K562 (cell line): ENCODE measurements around the gene OR13J1. TPM values are rescaled to one million over a fixed set of nuclear protein-coding genes. Genes with fewer than 3 reads are reported as not detected.

ENCODE experiments used
- ATAC-seq: fragments of 200-7000 bp; cut with Tn5 transposase; 3 replicates; pipeline ENCODE4 v1.9.1; 2020; ENCODE audit warnings: moderate library complexity
- BruUV-seq: library from RNA; stranded (reverse); fragments of 400-500 nt; replicated peaks from 2 replicates; lab custom pipeline; 2021; lab: Mats Ljungman, UMichigan
- CTCF ChIA-PET: fragments of 300-600 bp; formaldehyde crosslinking; extraction: SDS; loops from one replicate; lab custom pipeline; 2021; ENCODE audit warnings: low intra/inter-chr PET ratio; lab: Yijun Ruan, JAX
- POLR2A ChIA-PET: fragments of 300-600, 350-650 bp; sonication (Branson Sonifier 250); formaldehyde crosslinking; extraction: SDS; loops from one replicate; lab custom pipeline; 2021; ENCODE audit warnings: antibody characterized with exemption, inconsistent platforms; lab: Yijun Ruan, JAX
- DNase-seq, 4 experiments: peaks; one replicate each; pipeline versions ENCODE4 v3.0.0 to v3.0.0-alpha.2; 2011 to 2018; ENCODE audit warnings: low spot score in 3 of 4, mixed read lengths in 3 of 4; ENCODE audit errors: extremely low read depth in 1 of 4
- FAIRE-seq: peaks from 2 replicates; lab custom pipeline; 2011; peaks lifted over from hg19 to GRCh38; lab: Jason Lieb, UNC
- H2AFZ ChIP-seq: 2 replicates; pipeline ENCODE4 v1.6.0; 2011; ENCODE audit warnings: low read depth, low read length, control low read depth, inconsistent platforms
- H3K27ac ChIP-seq: fragments of 200-600 bp; 3 replicates; pipeline ENCODE4 v1.8.0; 2011; ENCODE audit warnings: low read depth, mild to moderate bottlenecking, control low read depth, inconsistent platforms, low read length, moderate library complexity, mixed read lengths; ENCODE audit errors: extremely low read depth
- H3K27me3 ChIP-seq, 2 experiments: fragments of 300-600 bp in 1 of 2; 2 replicates in 1 of 2; 3 replicates in 1 of 2; pipeline versions ENCODE4 v1.6.0 to v1.8.0; 2011; ENCODE audit warnings: inconsistent platforms in 2 of 2, low read length in 2 of 2, mild to moderate bottlenecking in 1 of 2, mixed read lengths in 1 of 2, moderate library complexity in 1 of 2; ENCODE audit not compliant: control insufficient read depth in 2 of 2, insufficient read depth in 2 of 2
- H3K36me3 ChIP-seq: fragments of 300-600 bp; 3 replicates; pipeline ENCODE4 v1.8.0; 2011; ENCODE audit warnings: mild to moderate bottlenecking, low read length, inconsistent platforms; ENCODE audit not compliant: control insufficient read depth, insufficient read depth
- H3K4me1 ChIP-seq, 2 experiments: fragments of 200-600 bp in 1 of 2; replicated peaks in 1 of 2; 2 replicates in 1 of 2; 3 replicates in 1 of 2; pipeline versions ENCODE4 v1.5.1 to v1.8.0; 2011; ENCODE audit warnings: inconsistent platforms in 2 of 2, low read length in 2 of 2, mild to moderate bottlenecking in 1 of 2, mixed read lengths in 1 of 2, moderate library complexity in 1 of 2; ENCODE audit not compliant: control insufficient read depth in 2 of 2, insufficient read depth in 2 of 2
- H3K4me2 ChIP-seq: 2 replicates; pipeline ENCODE4 v1.6.1; 2011; ENCODE audit warnings: low read length, control low read depth, inconsistent platforms, mixed read lengths; ENCODE audit not compliant: insufficient read depth
- H3K4me3 ChIP-seq: fragments of 200-600 bp; sonication (generic), shearing (Covaris generic); 2 replicates; pipeline ENCODE4 v1.5.1; 2016; ENCODE audit warnings: control low read depth, inconsistent platforms
- H3K79me2 ChIP-seq: fragments of 200-600 bp; 3 replicates; pipeline ENCODE4 v1.8.0; 2011; ENCODE audit warnings: low read length, inconsistent platforms; ENCODE audit not compliant: control insufficient read depth, insufficient read depth
- H3K9ac ChIP-seq, 2 experiments: 2 replicates each; pipeline versions ENCODE4 v1.6.0 to v1.6.1; 2011; ENCODE audit warnings: low read depth in 2 of 2, low read length in 2 of 2, control low read depth in 1 of 2, inconsistent platforms in 1 of 2, mild to moderate bottlenecking in 1 of 2, mixed read lengths in 1 of 2; ENCODE audit not compliant: insufficient read depth in 1 of 2
- H3K9me1 ChIP-seq: one replicate; pipeline ENCODE4 v1.6.0; 2011; ENCODE audit warnings: inconsistent platforms, mild to moderate bottlenecking, low read length, moderate library complexity; ENCODE audit not compliant: control insufficient read depth, insufficient read depth
- H3K9me3 ChIP-seq: replicated peaks from 2 replicates; pipeline ENCODE4 v1.5.1; 2011; ENCODE audit warnings: low read depth, low read length, inconsistent platforms; ENCODE audit not compliant: control insufficient read depth, insufficient read depth
- H4K20me1 ChIP-seq: replicated peaks from 2 replicates; pipeline ENCODE4 v1.6.1; 2011; ENCODE audit warnings: low read length, inconsistent platforms, mixed read lengths; ENCODE audit not compliant: control insufficient read depth, insufficient read depth
- ASH1L ChIP-seq: fragments of 450-650 bp; IDR thresholded peaks from 2 replicates; pipeline ENCODE4 v1.6.1; 2018; ENCODE audit warnings: borderline replicate concordance, mild to moderate bottlenecking, low read depth; ENCODE audit not compliant: partially characterized antibody
- ZNF592 ChIP-seq: fragments of 450-650 bp; IDR thresholded peaks from 2 replicates; pipeline ENCODE4 v1.6.1; 2017; ENCODE audit warnings: antibody characterized with exemption, mild to moderate bottlenecking
- WGBS: fragments of 100-300 bp; shearing (Covaris generic); methylation state at CpG from one replicate; pipeline ENCODE4 v1.1.6; 2016; ENCODE audit warnings: low coverage, mixed read lengths; ENCODE audit not compliant: insufficient coverage; ENCODE audit errors: missing lambda C conversion rate; 5-methylcytosine and 5-hydroxymethylcytosine counted together
- in situ Hi-C: fragments of 300-500 bp; cut with MboI; formaldehyde crosslinking; loops from 4 replicates; pipeline ENCODE4 v1.15.0; 2018; ENCODE audit warnings: inconsistent platforms, mixed read lengths
- intact Hi-C: fragments of 100-400 bp; cut with micrococcal nuclease; formaldehyde crosslinking; loops from 2 replicates; pipeline ENCODE4 v1.14.2; 2022
- polyA plus RNA-seq, 8 experiments: library from polyadenylated mRNA; depleted of rRNA in 4 of 8; stranded (reverse) in 5 of 8; unstranded in 3 of 8; fragments of >200 nt; fragmentation: Nextera tagmentation in 2 of 8; fragmentation: Illumina TruSeq in 1 of 8; extraction: Ambion mirVana in 2 of 8; extraction: Trizol in 1 of 8; gene quantifications; 2 replicates each; pipeline versions ENCODE4 v1.2.1 to v1.2.3, GENCODE V29; 2011 to 2014; ENCODE audit warnings: inconsistent platforms in 1 of 8, missing spikeins in 1 of 8
- total RNA-seq, 7 experiments: library from RNA; depleted of rRNA in 6 of 7; stranded (reverse); fragments of >200 nt in 6 of 7; fragmentation: Illumina TruSeq in 2 of 7; extraction: Trizol in 2 of 7; gene quantifications; 2 replicates each; pipeline versions ENCODE4 v1.2.1 to v1.2.3, GENCODE V29; 2011 to 2021; ENCODE audit warnings: low replicate concordance in 1 of 7

Gene OR13J1
- total and polyA plus RNA-seq, 9 of the 15 experiments (the other 6 are each of a cell fraction or from before 2014, with no cell fraction given), result not detected

GRCh38 chr9:35917261-35917660, 47.1 kb upstream of the OR13J1 start:
- DNase-seq (no peak), FAIRE-seq (no peak), ATAC-seq (peak; percentile 11; the same call in 2 of the 3 replicates)
- Histone ChIP-seq H3K4me3 (no peak overlapping the region), H3K9me3 (no peaks in the 10 kb centered on the region), H3K27me3 (no peaks in the 10 kb centered on the region), H3K9ac (peak overlapping the region; percentile 26 to 41; a peak in 3 of 4 replicates), H2AFZ (peak overlapping the region; percentile 78), H3K27ac (peak overlapping the region; percentile 27; the same call in 1 of the 3 replicates), H3K9me1 (no peaks in the 10 kb centered on the region), H3K4me1 (peaks cover 36 to 62% of the 10 kb centered on the region in 2 experiments), H3K4me2 (no peak overlapping the region), H4K20me1 (no peaks in the 10 kb centered on the region), H3K36me3 (no peaks in the 10 kb centered on the region), H3K79me2 (no peaks in the 10 kb centered on the region)
- TF ChIP-seq ASH1L, result no peak
- peak; percentile 23; the same call in 1 of the 2 replicates for TF ChIP-seq ZNF592
- ChIA-PET CTCF (no interaction called here), POLR2A (interaction anchor here (0.6 kb wide), 1 partner anchor 40 kb away, joined by 3 read pairs; no protein-coding TSS in a partner anchor)
- 70% methylated on average over 2 of the region's 4 CpGs for WGBS
- in situ Hi-C loops, result no loop called here
- no TSS peak for BruUV-seq
- intact Hi-C loops, result no loop called here
